SK-N-MC (cell line): Measurements from ENCODE around the gene TLE4.

ENCODE experiments used
- EZH2 ChIP-seq: fragments of 200-600 bp; sonication (generic); IDR thresholded peaks from one replicate; pipeline ENCODE4 v1.6.1; 2017; ENCODE audit warnings: antibody characterized with exemption
- FOXP2 ChIP-seq: optimal IDR thresholded peaks from 2 replicates; pipeline ENCODE3; 2011; ENCODE audit warnings: mild to moderate bottlenecking, moderate library complexity; ENCODE audit not compliant: insufficient read depth; ENCODE audit errors: extremely low read length, control extremely low read depth
- POLR2AphosphoS5 ChIP-seq: IDR thresholded peaks from 2 replicates; pipeline ENCODE4 v1.6.1; 2012; ENCODE audit warnings: mild to moderate bottlenecking, low read depth, low read length, borderline replicate concordance

DNA sequence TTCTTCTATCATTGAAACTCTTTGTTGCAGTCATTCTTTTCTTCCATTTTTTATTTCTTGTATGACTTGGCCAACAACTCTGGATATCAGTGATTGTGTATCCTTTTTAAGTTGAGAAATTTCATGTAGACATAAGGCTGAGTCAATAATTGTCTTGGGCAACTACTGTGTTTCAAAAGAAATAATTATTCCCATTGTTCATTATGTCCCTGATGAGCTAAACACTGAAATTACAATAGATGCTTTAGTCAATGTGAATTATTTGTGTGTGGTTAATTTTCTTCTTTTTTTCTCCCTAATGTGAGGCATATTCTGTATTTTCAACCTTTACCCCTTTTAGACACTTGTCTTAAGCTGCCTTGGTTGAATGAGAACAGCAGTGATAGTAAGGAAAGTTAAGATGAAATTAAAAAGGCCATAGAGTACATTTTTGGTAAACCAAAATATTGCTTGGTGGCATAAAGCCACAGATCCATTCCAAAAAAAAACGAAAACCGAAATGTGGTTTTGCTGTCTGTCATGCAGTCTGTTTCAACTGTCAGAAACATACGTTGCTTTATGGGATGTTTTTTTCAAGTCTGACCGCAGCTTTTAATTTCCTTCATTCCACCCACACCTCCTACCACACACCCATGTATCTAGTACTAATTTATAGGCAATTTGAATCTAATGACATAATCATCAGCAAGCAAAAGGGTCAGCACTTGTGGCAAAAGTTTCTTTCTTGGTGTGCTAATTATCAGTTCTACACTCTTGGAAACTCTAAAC, 21.1 kb downstream of the TLE4 start:
- no peak for TF ChIP-seq EZH2
- no peak for TF ChIP-seq FOXP2
- TF ChIP-seq POLR2AphosphoS5 = no peak
